ENCODE measurements around the gene ZSCAN18.

Gene ZSCAN18

GRCh38 chr19:58044886-58045285 lies 53.1 kb downstream of the ZSCAN18 start:
- no peak for DNase-seq (ENCODE audit: low read depth in 2 of 2)

GRCh38 chr19:58044391-58044790 lies 53.6 kb downstream of the ZSCAN18 start:
- no peak for DNase-seq (ENCODE audit: low read depth in 2 of 2)

- no peak for DNase-seq (ENCODE audit: low read depth in 2 of 2)
Measured at GRCh38 chr19:58042495-58043340, 55.3 kb downstream of the ZSCAN18 start.

- no peak for DNase-seq (ENCODE audit: low read depth in 2 of 2)
Measured at GRCh38 chr19:58040751-58041525, 57.1 kb downstream of the ZSCAN18 start.

GRCh38 chr19:58038688-58039204 lies 59.3 kb downstream of the ZSCAN18 start:
- no peak for DNase-seq (ENCODE audit: low read depth in 2 of 2)

GRCh38 chr19:58037927-58038687 lies 59.9 kb downstream of the ZSCAN18 start:
- no peak for DNase-seq (ENCODE audit: low read depth in 2 of 2)

- no peak for DNase-seq (ENCODE audit: low read depth in 2 of 2)
Measured at GRCh38 chr19:58035863-58036262, 62.2 kb downstream of the ZSCAN18 start.

- DNase-seq (ENCODE audit: low read depth in 2 of 2): no peak
Measured at GRCh38 chr19:58034477-58034793, 63.6 kb downstream of the ZSCAN18 start.

Data from fibroblast of skin of left quadriceps (primary cell).